ENCODE results near the gene ZCCHC14.

GRCh38 chr16:87411375-87412271, 81.2 kb downstream of the ZCCHC14 start:
- no peak for TF ChIP-seq POLR2AphosphoS5 (IDR thresholded peaks at IDR 0.05)
- TF ChIP-seq CTCF (IDR thresholded peaks at IDR 0.05), result no peak
